Ishikawa (cell line): ENCODE results near the gene RSAD2.

Source experiments
- CEBPB ChIP-seq: IDR thresholded peaks from 2 replicates; pipeline ENCODE4 v1.6.1; 2012
- CREB1 ChIP-seq: IDR thresholded peaks from 2 replicates; pipeline ENCODE4 v1.6.1; 2012; ENCODE audit warnings: low read depth
- EGR1 ChIP-seq: IDR thresholded peaks from 2 replicates; pipeline ENCODE4 v1.6.1; 2012
- EP300 ChIP-seq: IDR thresholded peaks from 2 replicates; pipeline ENCODE4 v1.6.1; 2012; ENCODE audit warnings: borderline replicate concordance
- FOXM1 ChIP-seq: IDR thresholded peaks from 2 replicates; pipeline ENCODE4 v1.6.1; 2012; ENCODE audit warnings: low read depth, borderline replicate concordance
- NFIC ChIP-seq: IDR thresholded peaks from 2 replicates; pipeline ENCODE4 v1.6.1; 2012
- RAD21 ChIP-seq: IDR thresholded peaks from 2 replicates; pipeline ENCODE4 v1.6.1; 2012; ENCODE audit warnings: low read depth
- REST ChIP-seq: IDR thresholded peaks from 2 replicates; pipeline ENCODE4 v1.6.1; 2012; ENCODE audit warnings: low read depth, mild to moderate bottlenecking
- TAF1 ChIP-seq: IDR thresholded peaks from 2 replicates; pipeline ENCODE4 v1.6.1; 2012; ENCODE audit warnings: low read depth, mild to moderate bottlenecking
- TCF12 ChIP-seq: IDR thresholded peaks from 2 replicates; pipeline ENCODE4 v1.6.1; 2012; ENCODE audit warnings: low read depth
- TEAD4 ChIP-seq: IDR thresholded peaks from 2 replicates; pipeline ENCODE4 v1.6.1; 2012
- USF1 ChIP-seq: IDR thresholded peaks from 2 replicates; pipeline ENCODE4 v1.6.1; 2012
- YY1 ChIP-seq: IDR thresholded peaks from 2 replicates; pipeline ENCODE4 v1.6.1; 2012; ENCODE audit warnings: low read depth
- ZBTB7A ChIP-seq: IDR thresholded peaks from 2 replicates; pipeline ENCODE4 v1.6.1; 2012; ENCODE audit warnings: low read depth
- TF ChIP-seq, protein P1 (sequence below): IDR thresholded peaks from 2 replicates; pipeline ENCODE4 v1.6.1; 2012

The RSAD2 gene

DNA sequence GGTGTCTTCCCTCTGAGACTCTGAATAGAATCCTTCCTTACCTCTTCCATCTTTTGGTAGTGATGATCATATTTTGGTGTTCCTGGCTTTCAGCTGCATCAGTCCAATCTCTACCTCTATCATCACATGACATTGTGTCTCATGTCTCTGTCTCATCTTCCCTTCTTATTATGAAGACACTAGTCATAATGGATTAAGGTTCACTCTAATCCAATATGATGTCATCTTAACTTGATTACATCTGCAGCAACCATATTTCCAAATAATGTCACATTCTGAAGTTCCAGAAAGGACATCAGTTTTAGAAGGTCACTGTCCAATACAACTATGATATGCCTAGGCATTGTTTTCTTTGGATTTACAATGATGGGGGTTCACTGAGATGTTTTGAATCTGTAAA is 43.4 kb upstream of the RSAD2 start:
- TF ChIP-seq RAD21 (no peak), CEBPB (no peak), EGR1 (no peak), FOXM1 (no peak), ZBTB7A (no peak), REST (no peak), YY1 (no peak), TCF12 (no peak), TAF1 (no peak), TEAD4 (no peak), EP300 (no peak), CREB1 (no peak), USF1 (no peak)
- TF ChIP-seq, protein P1, sequence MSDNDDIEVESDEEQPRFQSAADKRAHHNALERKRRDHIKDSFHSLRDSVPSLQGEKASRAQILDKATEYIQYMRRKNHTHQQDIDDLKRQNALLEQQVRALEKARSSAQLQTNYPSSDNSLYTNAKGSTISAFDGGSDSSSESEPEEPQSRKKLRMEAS: no peak

DNA sequence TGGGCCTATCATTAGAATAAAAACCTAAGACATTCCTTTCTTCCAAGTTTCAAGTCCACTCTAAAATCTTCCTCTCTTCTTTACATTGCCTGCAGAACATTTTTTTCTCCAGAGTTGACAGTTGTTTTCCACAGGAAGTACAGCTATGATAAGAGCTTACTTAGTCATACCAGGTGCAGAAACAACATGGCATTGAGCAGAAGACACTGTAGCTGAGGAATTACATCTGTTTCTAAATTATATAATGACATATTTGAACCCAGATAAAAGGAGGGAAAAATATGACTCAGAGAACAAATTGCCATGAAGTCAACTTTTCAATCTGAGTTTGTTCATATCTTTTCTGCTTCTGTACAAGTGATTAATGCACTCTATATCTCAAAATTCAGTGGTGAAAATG is 42.1 kb upstream of the RSAD2 start:
- TF ChIP-seq NFIC (no peak), RAD21 (no peak), YY1 (no peak), ZBTB7A (no peak), REST (no peak), USF1 (no peak), FOXM1 (no peak), TCF12 (no peak), EGR1 (no peak), TAF1 (no peak), TEAD4 (no peak), CREB1 (no peak), CEBPB (no peak), EP300 (no peak)
- TF ChIP-seq, protein P1: no peak

DNA sequence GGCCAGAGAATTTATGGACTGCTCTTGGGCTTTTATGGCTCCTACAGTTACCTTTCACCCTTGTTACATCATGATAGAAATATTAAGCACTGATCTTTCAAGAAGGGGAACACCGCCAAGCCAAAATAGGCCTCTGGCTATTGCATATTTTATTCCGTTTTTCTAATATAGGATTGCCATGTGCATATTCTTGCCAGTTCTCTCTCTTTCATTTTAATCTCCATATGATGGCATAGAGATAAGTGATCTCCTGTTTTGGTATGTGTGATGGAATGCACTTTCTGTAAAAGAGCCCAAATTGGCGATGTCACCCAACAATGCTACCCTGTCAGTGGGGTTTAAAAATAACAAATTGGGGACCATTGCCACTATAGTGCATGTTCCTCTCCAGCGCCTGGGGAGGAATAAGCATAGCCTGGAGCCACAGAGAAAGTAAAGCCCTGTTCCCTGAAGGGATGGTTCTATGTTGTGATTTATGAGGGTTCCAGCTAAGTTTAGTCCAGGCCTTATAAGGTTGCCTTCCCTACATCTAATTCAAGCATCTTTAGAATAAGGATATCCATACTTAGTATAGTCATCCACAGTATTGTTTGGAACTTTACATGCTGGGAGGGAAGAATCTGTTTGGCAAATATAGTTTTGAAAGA is 38.8 kb upstream of the RSAD2 start:
- no peak for TF ChIP-seq CREB1
- TF ChIP-seq RAD21: no peak
- no peak for TF ChIP-seq FOXM1
- TF ChIP-seq YY1: no peak
- TF ChIP-seq ZBTB7A: no peak
- TF ChIP-seq, protein P1: no peak
- TF ChIP-seq CEBPB: no peak
- no peak for TF ChIP-seq TEAD4
- no peak for TF ChIP-seq USF1
- TF ChIP-seq EGR1: no peak
- TF ChIP-seq TCF12: no peak
- TF ChIP-seq REST: no peak
- no peak for TF ChIP-seq TAF1
- no peak for TF ChIP-seq EP300
